Activated CD4-positive, alpha-beta T cell treated with anti-CD3 and anti-CD28 coated beads for 36 hours (primary cell): ENCODE results near the gene ORMDL2. TPM values are rescaled to one million over a fixed set of nuclear protein-coding genes. Genes with fewer than 3 reads are reported as not detected.
"Not testable (repeated sequence)": the region's sequence is repeated elsewhere in the genome, so short reads cannot be mapped to it uniquely, and the experiment has no call there.

Source experiments
- ATAC-seq: fragments of 200-7000 bp; cut with Tn5 transposase; one replicate; pipeline ENCODE4 v1.10.0; 2021; ENCODE audit warnings: mild to moderate bottlenecking, moderate library complexity
- CTCF ChIA-PET: fragments of 350-600 bp; sonication (Branson Sonifier 250); formaldehyde crosslinking; loops from one replicate; lab custom pipeline; 2021; ENCODE audit warnings: antibody characterized with exemption; lab: Charles Lee
- POLR2A ChIA-PET: fragments of 350-600 bp; sonication (Branson Sonifier 250); formaldehyde crosslinking; loops from one replicate; lab custom pipeline; 2021; ENCODE audit warnings: antibody characterized with exemption, inconsistent platforms; lab: Charles Lee
- DNase-seq: peaks from one replicate; pipeline ENCODE4 v3.0.0-alpha.2; 2020
- H3K27ac Mint-ChIP-seq: one replicate; pipeline ENCODE4 v1.8.0; 2021; ENCODE audit warnings: mixed read lengths
- H3K27me3 Mint-ChIP-seq: one replicate; pipeline ENCODE4 v1.8.0; 2021; ENCODE audit warnings: mixed read lengths
- H3K36me3 Mint-ChIP-seq: one replicate; pipeline ENCODE4 v1.8.0; 2021; ENCODE audit warnings: low read depth, mixed read lengths
- H3K4me1 Mint-ChIP-seq: one replicate; pipeline ENCODE4 v1.8.0; 2021; ENCODE audit warnings: mixed read lengths
- H3K4me3 Mint-ChIP-seq: one replicate; pipeline ENCODE4 v1.8.0; 2021; ENCODE audit warnings: mild to moderate bottlenecking, moderate library complexity, mixed read lengths
- H3K9me3 Mint-ChIP-seq: one replicate; pipeline ENCODE4 v1.8.0; 2021; ENCODE audit warnings: low read depth, mixed read lengths
- intact Hi-C, 2 experiments: fragments of 100-400 bp; cut with DNase I in 1 of 2; cut with micrococcal nuclease in 1 of 2; formaldehyde crosslinking; loops; one replicate each; pipeline versions ENCODE4 v1.14.2 to v1.15.1; 2022 to 2024; cut with DNase I, micrococcal nuclease
- total RNA-seq, 2 experiments: library from RNA; stranded (reverse); gene quantifications; one replicate each; pipeline ENCODE4 v1.2.3, GENCODE V29; 2021

ORMDL2 gene
- total RNA-seq, 2 experiments from 2014 or later = 29.4 to 35.6 TPM

GRCh38 chr12:55823419-55823818, 5.6 kb downstream of the ORMDL2 start:
- Mint-ChIP-seq H3K4me1 (peaks cover 72% of the 10 kb centered on the region), H3K27ac (peak overlapping the region; percentile 85), H3K27me3 (no peaks in the 10 kb centered on the region), H3K4me3 (no peak overlapping the region), H3K9me3 (no peaks in the 10 kb centered on the region), H3K36me3 (peaks cover 58% of the 10 kb centered on the region)
- intact Hi-C loops = no loop called here
- ChIA-PET POLR2A (interaction anchor here (0.6 kb wide), 1 partner anchor 433 kb away, joined by 3 read pairs; no protein-coding TSS in a partner anchor), CTCF (interaction anchor here (0.6 to 3.2 kb wide), 9 partner anchors 42 to 238 kb away, joined by 3 to 16 read pairs (median 3); no protein-coding TSS in a partner anchor)
- ATAC-seq (no peak), DNase-seq (no peak)

- H3K9me3 Mint-ChIP-seq = no peaks in the 10 kb centered on the region
- no peaks in the 10 kb centered on the region for H3K27me3 Mint-ChIP-seq
- intact Hi-C loops = no loop called here
These were observed 6.9 kb downstream of the ORMDL2 start for GRCh38 chr12:55824726-55825125.

GRCh38 chr12:55827806-55828205, 10.0 kb downstream of the ORMDL2 start:
- H3K27ac Mint-ChIP-seq = peak overlapping the region; percentile 84
- ATAC-seq = no peak
- ChIA-PET POLR2A (interaction anchor here (1.7 kb wide), 1 partner anchor 10 kb away, joined by 4 read pairs; the partner anchor contains the start of genes ORMDL2 and SARNP), CTCF (interaction anchor here (1.3 kb wide), 1 partner anchor 99 kb away, joined by 4 read pairs; no protein-coding TSS in a partner anchor)
- H3K9me3 Mint-ChIP-seq = no peaks in the 10 kb centered on the region
- intact Hi-C loops = no loop called here
- H3K4me1 Mint-ChIP-seq = peaks cover 66% of the 10 kb centered on the region
- H3K27me3 Mint-ChIP-seq = no peaks in the 10 kb centered on the region
- peak overlapping the region; percentile 99 for H3K4me3 Mint-ChIP-seq
- DNase-seq = no peak
- H3K36me3 Mint-ChIP-seq = peaks cover 44% of the 10 kb centered on the region

More at GRCh38 chr12:55824726-55825125, 6.9 kb downstream of the ORMDL2 start:
- H3K27ac Mint-ChIP-seq = peak overlapping the region; percentile 85
- peak; percentile 14 for ATAC-seq
- peak overlapping the region; percentile 46 for H3K4me3 Mint-ChIP-seq
- peaks cover 56% of the 10 kb centered on the region for H3K36me3 Mint-ChIP-seq
- peak; percentile 45 for DNase-seq
- POLR2A ChIA-PET = interaction anchor here (0.7 to 1.2 kb wide), 4 partner anchors 13 to 111 kb away, joined by 3 to 4 read pairs (median 3); no protein-coding TSS in a partner anchor
- CTCF ChIA-PET = interaction anchor here (0.6 to 3.2 kb wide), 9 partner anchors 63 to 225 kb away, joined by 3 to 16 read pairs (median 4); no protein-coding TSS in a partner anchor
- H3K4me1 Mint-ChIP-seq = peaks cover 62% of the 10 kb centered on the region

- POLR2A ChIA-PET = interaction anchor here (2.8 kb wide), 1 partner anchor 11 kb away, joined by 43 read pairs; the partner anchor contains the start of genes ORMDL2 and SARNP
- H3K4me1 Mint-ChIP-seq = peaks cover 61% of the 10 kb centered on the region
- H3K36me3 Mint-ChIP-seq = peaks cover 39% of the 10 kb centered on the region
- CTCF ChIA-PET = interaction anchor here (3.2 kb wide), 1 partner anchor 90 kb away, joined by 20 read pairs; no protein-coding TSS in a partner anchor
- no peaks in the 10 kb centered on the region for H3K27me3 Mint-ChIP-seq
- ATAC-seq = no peak
- DNase-seq = no peak
- intact Hi-C loops = no loop called here
- peak overlapping the region; percentile 84 for H3K27ac Mint-ChIP-seq
- peak overlapping the region; percentile 99 for H3K4me3 Mint-ChIP-seq
- H3K9me3 Mint-ChIP-seq = no peaks in the 10 kb centered on the region
These were observed 10.5 kb downstream of the ORMDL2 start for GRCh38 chr12:55828357-55828756.

GRCh38 chr12:55829967-55830600, 12.2 kb downstream of the ORMDL2 start:
- DNase-seq (peak; percentile 52), ATAC-seq (peak; percentile 37)
- ChIA-PET POLR2A (interaction anchor here (0.6 to 2.8 kb wide), 14 partner anchors 10 to 530 kb away, joined by 3 to 43 read pairs (median 4); partner anchors contain the start of genes ORMDL2, PA2G4, RAB5B and SARNP), CTCF (interaction anchor here (0.7 to 3.2 kb wide), 16 partner anchors 10 to 217 kb away, joined by 3 to 20 read pairs (median 4); partner anchors contain the start of genes ORMDL2 and SARNP)
- Mint-ChIP-seq H3K27me3 (no peaks in the 10 kb centered on the region), H3K4me1 (peaks cover 46% of the 10 kb centered on the region), H3K4me3 (peak overlapping the region; percentile 99), H3K9me3 (no peaks in the 10 kb centered on the region), H3K36me3 (peaks cover 30% of the 10 kb centered on the region), H3K27ac (peak overlapping the region; percentile 97)
- intact Hi-C loops = loop anchor here (1.0 to 2.0 kb wide), 14 partner anchors 12 to 895 kb away; partner anchors contain the start of genes CDK2 (in 1 of the 2), MYL6B (in 1 of the 2), NABP2 (in 1 of the 2) and NACA (in 1 of the 2)

DNA sequence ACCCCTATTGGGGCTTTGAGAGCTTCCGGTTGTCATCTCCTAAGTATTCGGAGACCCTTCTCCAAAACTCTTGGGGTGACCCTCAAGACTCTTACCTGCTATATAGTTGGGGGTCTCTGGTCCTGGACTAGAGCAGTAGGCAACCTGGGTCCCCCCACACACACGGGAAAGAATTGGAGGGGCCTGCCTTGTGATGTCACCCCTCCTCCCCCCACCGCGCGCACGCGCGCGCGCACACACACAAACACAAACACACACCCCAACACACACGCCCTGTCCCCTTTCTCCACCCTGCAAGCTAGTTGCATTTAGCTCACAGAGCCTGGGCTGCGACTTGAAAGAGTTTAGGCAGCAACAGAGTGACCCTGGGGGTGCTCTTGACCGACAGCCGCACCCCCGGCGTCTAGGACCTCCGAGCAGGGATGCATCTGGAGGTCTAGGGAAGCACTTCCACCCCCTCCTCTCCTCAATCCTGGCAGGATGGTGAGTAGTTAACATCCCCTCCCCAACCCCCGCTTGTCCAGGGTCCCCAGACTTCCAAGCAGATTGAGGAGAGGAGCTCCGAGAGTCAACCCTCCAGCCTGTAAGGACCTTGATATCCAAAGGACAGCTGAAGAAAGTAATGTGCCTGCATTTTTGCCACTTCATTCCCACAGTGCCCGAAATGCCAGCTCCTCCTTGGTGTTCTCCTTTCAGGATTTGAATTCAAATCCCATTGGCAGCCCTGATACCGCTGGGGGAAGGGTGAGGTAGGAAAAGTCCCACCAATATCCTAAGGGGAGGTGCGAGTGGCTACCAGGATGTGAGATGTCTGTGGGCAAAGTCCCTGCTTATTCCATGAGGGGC, 13.0 kb downstream of the ORMDL2 start:
- Mint-ChIP-seq H3K4me3 (peak overlapping the region; percentile 99), H3K27me3 (no peaks in the 10 kb centered on the region), H3K27ac (peak overlapping the region; percentile 97), H3K4me1 (peaks cover 40% of the 10 kb centered on the region), H3K9me3 (no peaks in the 10 kb centered on the region), H3K36me3 (peaks cover 27% of the 10 kb centered on the region)
- DNase-seq (peak; percentile 67), ATAC-seq (no peak)
- intact Hi-C loops = loop anchor here in 1 of 2 experiments (2.0 kb wide), 1 partner anchor 68 kb away; no protein-coding TSS in a partner anchor
- POLR2A ChIA-PET = interaction anchor here (0.7 to 2.8 kb wide), 5 partner anchors 13 to 176 kb away, joined by 3 to 43 read pairs (median 4); partner anchors contain the start of genes ORMDL2, RAB5B and SARNP
- CTCF ChIA-PET = interaction anchor here (0.7 to 3.2 kb wide), 11 partner anchors 11 to 191 kb away, joined by 3 to 20 read pairs (median 4); partner anchors contain the start of genes ORMDL2 and SARNP

- no peak for DNase-seq
- H3K27ac Mint-ChIP-seq = no peak overlapping the region
- no peaks in the 10 kb centered on the region for H3K27me3 Mint-ChIP-seq
- H3K36me3 Mint-ChIP-seq = peaks cover 22% of the 10 kb centered on the region
- CTCF ChIA-PET = interaction anchor here (0.7 to 3.2 kb wide), 4 partner anchors 11 to 95 kb away, joined by 3 to 20 read pairs (median 6); partner anchors contain the start of genes ORMDL2 and SARNP
- H3K4me3 Mint-ChIP-seq = peak overlapping the region; percentile 99
- intact Hi-C loops = loop anchor here in 1 of 2 experiments (2.0 kb wide), 1 partner anchor 67 kb away; no protein-coding TSS in a partner anchor
- H3K9me3 Mint-ChIP-seq = no peaks in the 10 kb centered on the region
- no peak for ATAC-seq
- POLR2A ChIA-PET = interaction anchor here (0.9 kb wide), 1 partner anchor 143 kb away, joined by 3 read pairs; the partner anchor contains the start of gene RAB5B
- H3K4me1 Mint-ChIP-seq = peaks cover 35% of the 10 kb centered on the region
These were observed 13.6 kb downstream of the ORMDL2 start for GRCh38 chr12:55831447-55831815.

DNA sequence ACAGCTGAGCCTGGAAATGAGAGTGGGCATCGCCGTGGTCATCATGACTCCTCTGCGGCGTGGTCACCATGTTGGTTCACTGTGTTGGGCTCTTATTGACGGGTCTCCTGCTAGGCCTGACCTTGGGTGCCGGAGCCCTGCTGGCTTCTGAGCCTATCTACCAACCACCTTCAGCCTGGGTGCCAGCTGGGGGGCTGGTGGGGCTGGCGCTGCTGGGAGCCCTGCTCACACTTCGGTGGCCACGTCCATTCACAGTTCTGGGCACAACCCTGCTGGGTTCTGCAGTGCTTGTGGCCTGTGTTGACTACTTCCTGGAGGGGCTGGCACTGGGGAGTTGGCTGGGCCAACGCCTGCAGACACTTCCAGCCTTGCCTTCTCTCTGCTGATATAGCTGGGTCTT, 15.2 kb downstream of the ORMDL2 start:
- no peak overlapping the region for H3K4me3 Mint-ChIP-seq
- ATAC-seq (no peak), DNase-seq (no peak)
- CTCF ChIA-PET = interaction anchor here (3.1 kb wide), 1 partner anchor 15 kb away, joined by 8 read pairs; the partner anchor contains the start of genes ORMDL2 and SARNP
- POLR2A ChIA-PET = no interaction called here
- H3K4me1 Mint-ChIP-seq = peaks cover 21% of the 10 kb centered on the region
- H3K36me3 Mint-ChIP-seq = peaks cover 10% of the 10 kb centered on the region
- intact Hi-C loops = no loop called here
- no peak overlapping the region for H3K27ac Mint-ChIP-seq
- H3K9me3 Mint-ChIP-seq = no peaks in the 10 kb centered on the region
- H3K27me3 Mint-ChIP-seq = no peaks in the 10 kb centered on the region

DNA sequence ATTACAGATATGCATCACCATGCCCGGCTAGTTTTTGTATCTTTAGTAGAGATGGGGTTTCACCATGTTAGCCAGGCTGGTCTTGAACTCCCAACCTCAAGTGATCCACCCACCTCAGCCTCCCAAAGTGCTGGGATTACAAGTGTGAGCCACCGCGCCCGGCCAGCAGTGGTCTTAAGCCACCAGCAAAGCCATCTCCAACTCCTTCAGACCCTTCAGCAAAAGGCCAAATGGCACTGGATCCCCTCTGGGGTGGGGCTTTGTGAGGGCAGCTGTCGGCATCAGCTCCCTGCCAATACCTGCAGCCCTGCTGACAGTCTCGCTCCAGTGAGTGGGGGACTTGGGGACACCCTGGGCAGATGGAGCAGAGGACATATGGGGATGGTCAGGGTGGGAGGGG, 16.6 kb downstream of the ORMDL2 start:
- H3K9me3 Mint-ChIP-seq, DNase-seq, H3K27ac Mint-ChIP-seq, ATAC-seq, intact Hi-C loops, H3K36me3 Mint-ChIP-seq, H3K27me3 Mint-ChIP-seq, POLR2A ChIA-PET, H3K4me3 Mint-ChIP-seq: not testable (repeated sequence)
- CTCF ChIA-PET = interaction anchor here (0.5 to 0.6 kb wide), 2 partner anchors 91 to 147 kb away, joined by 3 to 4 read pairs; no protein-coding TSS in a partner anchor
- peaks cover 15% of the 10 kb centered on the region for H3K4me1 Mint-ChIP-seq

DNA sequence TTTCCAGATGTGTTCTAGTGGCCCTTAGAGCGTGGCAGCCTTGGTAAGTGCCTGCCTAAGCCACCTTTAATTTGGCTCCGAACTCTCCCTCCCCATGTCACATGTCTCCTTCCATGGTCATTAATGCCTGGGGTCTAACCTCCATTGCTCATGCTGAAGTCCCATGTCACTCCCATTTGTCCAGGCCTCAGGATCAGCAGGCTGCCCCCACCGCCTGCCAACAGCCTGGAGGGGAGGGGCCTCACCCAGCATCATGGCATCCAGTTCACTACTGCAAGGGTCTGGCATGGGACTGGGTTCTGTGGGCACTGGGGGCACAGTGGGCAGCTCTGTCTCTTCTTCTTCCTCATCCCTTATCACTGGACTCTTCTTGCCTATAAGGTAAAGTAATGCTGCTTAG, 20.5 kb downstream of the ORMDL2 start:
- Mint-ChIP-seq H3K27me3 (no peaks in the 10 kb centered on the region), H3K4me1 (no peaks in the 10 kb centered on the region), H3K36me3 (no peaks in the 10 kb centered on the region), H3K27ac (no peak overlapping the region), H3K9me3 (no peaks in the 10 kb centered on the region), H3K4me3 (no peak overlapping the region)
- ATAC-seq (no peak), DNase-seq (no peak)
- intact Hi-C loops = no loop called here
- POLR2A ChIA-PET = no interaction called here
- CTCF ChIA-PET = no interaction called here
